ENCODE measurements around the gene HAUS1.

- TF ChIP-seq CTCF (IDR thresholded peaks at IDR 0.05 in 4 of 5, conservative IDR thresholded peaks at IDR 0.05 in 1 of 5) (no peak), POLR2A (IDR thresholded peaks at IDR 0.05) (peak; percentile 18 to 59)
These were observed 48.8 kb downstream of the HAUS1 start for GRCh38 chr18:46152808-46153617.
